HFF-Myc (cell line): ENCODE results near the gene FAM228B.

Experiments
- DNase-seq: peaks from one replicate; pipeline ENCODE4 v3.0.0-alpha.2; 2011; ENCODE audit warnings: low read depth; ENCODE audit errors: extremely low read depth
- H3K4me3 ChIP-seq: replicated peaks from 2 replicates; pipeline ENCODE4 v1.5.1; 2011; ENCODE audit warnings: low read depth, mild to moderate bottlenecking, control low read depth, low read length
- TF ChIP-seq, protein P1 (sequence below): IDR thresholded peaks from 2 replicates; pipeline ENCODE4 v1.5.1; 2012; ENCODE audit warnings: mild to moderate bottlenecking, low read depth, low read length, control low read depth; ENCODE audit errors: missing control alignments

FAM228B gene

GRCh38 chr2:24158131-24158530 lies 34.9 kb downstream of the FAM228B start:
- no peak for DNase-seq
- TF ChIP-seq, protein P1, sequence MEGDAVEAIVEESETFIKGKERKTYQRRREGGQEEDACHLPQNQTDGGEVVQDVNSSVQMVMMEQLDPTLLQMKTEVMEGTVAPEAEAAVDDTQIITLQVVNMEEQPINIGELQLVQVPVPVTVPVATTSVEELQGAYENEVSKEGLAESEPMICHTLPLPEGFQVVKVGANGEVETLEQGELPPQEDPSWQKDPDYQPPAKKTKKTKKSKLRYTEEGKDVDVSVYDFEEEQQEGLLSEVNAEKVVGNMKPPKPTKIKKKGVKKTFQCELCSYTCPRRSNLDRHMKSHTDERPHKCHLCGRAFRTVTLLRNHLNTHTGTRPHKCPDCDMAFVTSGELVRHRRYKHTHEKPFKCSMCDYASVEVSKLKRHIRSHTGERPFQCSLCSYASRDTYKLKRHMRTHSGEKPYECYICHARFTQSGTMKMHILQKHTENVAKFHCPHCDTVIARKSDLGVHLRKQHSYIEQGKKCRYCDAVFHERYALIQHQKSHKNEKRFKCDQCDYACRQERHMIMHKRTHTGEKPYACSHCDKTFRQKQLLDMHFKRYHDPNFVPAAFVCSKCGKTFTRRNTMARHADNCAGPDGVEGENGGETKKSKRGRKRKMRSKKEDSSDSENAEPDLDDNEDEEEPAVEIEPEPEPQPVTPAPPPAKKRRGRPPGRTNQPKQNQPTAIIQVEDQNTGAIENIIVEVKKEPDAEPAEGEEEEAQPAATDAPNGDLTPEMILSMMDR: no peak
- no peak overlapping the region for H3K4me3 ChIP-seq

DNA sequence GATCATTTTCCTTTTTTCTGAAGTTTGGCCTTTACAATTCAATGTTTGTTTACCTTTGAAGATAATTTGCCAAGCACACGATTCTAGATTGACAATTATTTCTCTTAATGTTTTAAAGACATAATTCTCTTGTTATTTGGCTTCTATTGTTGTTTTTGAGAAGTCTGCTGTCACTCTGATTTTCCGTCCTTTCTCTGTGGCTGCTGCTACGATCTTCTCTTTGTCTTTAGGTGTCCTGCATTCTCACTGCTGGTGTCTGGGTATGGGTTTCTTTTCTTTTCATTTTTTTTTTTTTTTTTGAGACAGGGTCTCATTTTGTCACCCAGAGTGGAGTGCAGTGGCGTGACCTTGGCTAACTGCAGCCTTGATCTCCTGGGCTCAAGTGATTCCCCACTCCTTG lies 36.4 kb downstream of the FAM228B start:
- no peak overlapping the region for H3K4me3 ChIP-seq
- DNase-seq: no peak
- TF ChIP-seq, protein P1: no peak

DNA sequence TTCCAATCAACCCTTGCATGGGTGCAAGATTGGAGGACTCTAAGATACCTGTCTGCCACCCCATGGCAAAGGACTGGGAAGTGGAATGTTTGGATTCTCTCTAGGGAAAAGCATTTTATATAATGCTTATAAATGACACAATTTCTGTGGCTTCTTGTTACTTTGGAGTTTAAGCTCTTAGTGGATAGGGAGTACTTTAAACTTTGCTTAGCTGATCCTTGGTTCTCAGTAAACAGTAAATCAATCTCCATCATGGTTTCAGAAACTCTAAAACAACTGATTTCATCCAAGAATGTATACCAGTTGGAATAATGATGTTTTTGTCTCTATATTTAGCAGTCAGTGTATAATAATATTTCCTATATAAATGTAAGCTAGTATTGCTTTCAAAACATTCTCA lies 37.5 kb downstream of the FAM228B start:
- TF ChIP-seq, protein P1: no peak
- DNase-seq: no peak
- H3K4me3 ChIP-seq: no peak overlapping the region

DNA sequence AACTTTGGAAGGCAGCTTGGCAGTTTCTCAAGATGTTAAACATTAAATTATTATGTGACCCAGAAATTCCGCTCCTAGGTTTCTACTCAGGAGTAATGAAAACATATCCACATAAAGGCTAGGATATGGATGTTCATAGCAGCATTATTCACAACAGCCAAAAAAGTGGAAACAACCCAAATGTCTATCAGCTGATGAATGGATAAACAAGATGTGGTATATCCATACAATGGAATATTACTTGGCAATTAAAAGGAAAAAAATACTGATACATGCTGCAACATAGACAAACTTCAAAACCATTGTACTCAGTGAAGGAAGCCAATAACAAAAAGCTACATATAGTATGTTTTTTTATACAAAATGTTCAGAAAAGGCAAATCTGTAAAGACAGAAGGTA lies 39.2 kb downstream of the FAM228B start:
- H3K4me3 ChIP-seq: no peak overlapping the region
- no peak for DNase-seq
- TF ChIP-seq, protein P1: no peak

GRCh38 chr2:24163186-24163585 lies 39.9 kb downstream of the FAM228B start:
- TF ChIP-seq, protein P1: no peak
- DNase-seq: no peak
- no peak overlapping the region for H3K4me3 ChIP-seq

GRCh38 chr2:24163601-24164000 lies 40.3 kb downstream of the FAM228B start:
- no peak overlapping the region for H3K4me3 ChIP-seq
- no peak for DNase-seq
- TF ChIP-seq, protein P1: no peak

DNA sequence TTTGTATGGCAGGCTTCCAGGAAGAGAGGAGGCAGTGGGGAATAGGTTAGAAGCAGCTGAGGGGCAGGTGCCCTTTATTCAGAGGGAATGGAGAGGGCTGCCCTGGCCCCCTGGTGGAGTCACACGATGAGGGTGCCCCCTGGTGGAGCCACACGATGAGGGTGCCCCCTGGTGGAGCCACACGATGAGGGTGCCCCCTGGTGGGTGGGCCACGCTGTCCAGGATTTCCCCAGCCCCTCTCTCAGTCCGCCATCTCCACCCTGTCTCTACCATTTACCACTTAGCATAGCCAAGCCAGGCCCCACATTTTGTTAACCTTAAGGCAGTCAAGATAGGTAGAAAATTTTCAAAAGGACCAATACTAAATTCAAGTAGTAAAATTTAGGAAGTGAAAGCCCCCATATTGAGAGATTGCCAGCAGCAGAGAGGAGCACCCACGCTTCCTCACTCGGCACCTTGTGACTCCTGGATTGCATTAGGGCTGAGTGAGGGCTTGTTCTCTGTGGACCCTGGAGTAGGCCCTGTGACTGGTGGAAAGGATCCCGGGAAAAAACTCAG lies 41.2 kb downstream of the FAM228B start:
- H3K4me3 ChIP-seq: no peak overlapping the region
- DNase-seq: no peak

More for the DNA sequence above, 41.2 kb downstream of the FAM228B start:
- TF ChIP-seq, protein P1: peak; percentile 69
